ENCODE data around the gene LYRM1.

DNA sequence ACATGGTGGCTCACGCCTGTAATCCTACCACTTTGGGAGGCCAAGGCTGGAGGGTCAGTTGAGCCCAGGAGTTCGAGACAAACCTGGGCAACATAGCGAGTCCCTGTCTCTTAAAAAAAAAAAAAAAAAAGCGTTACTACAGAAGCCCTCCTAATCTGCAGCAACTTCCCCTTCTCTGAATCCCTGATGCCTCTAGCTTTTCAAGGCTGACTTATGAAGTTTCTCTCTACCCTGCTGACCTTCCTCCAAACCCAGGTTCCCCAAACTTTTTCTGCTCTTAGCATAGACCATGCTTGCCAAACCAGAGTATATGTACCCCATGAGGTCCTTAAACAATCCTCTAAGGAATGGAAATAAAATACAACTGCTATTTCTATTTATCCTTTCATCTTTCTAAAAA, 16.4 kb downstream of the LYRM1 start:
- TF ChIP-seq POLR2A (IDR thresholded peaks at IDR 0.05), result no peak
- no peak for TF ChIP-seq CTCF (IDR thresholded peaks at IDR 0.05)
- TF ChIP-seq POLR2AphosphoS5 (IDR thresholded peaks at IDR 0.05), result no peak
